HCT116 (cell line): ENCODE data around the gene AMN. TPM values are rescaled to one million over a fixed set of nuclear protein-coding genes. Genes with fewer than 3 reads are reported as not detected.
A peak's percentile ranks its signal among the peaks of the same experiment; 100 is the strongest.

Source experiments
- ATAC-seq: fragments of 200-7000 bp; cut with Tn5 transposase; 2 replicates; pipeline ENCODE4 v1.9.1; 2020; ENCODE audit warnings: mild to moderate bottlenecking, moderate library complexity
- BruUV-seq: library from RNA; stranded (reverse); fragments of 400-500 nt; replicated peaks from 2 replicates; lab custom pipeline; 2021; lab: Mats Ljungman, UMichigan
- CTCF ChIA-PET: fragments of 300-600 bp; sonication (Branson Sonifier 250); formaldehyde crosslinking; loops from one replicate; lab custom pipeline; 2021; ENCODE audit warnings: antibody characterized with exemption; lab: Charles Lee
- POLR2A ChIA-PET: fragments of 300-600, 350-600 bp; sonication (Branson Sonifier 250); formaldehyde crosslinking; loops from one replicate; lab custom pipeline; 2021; ENCODE audit warnings: antibody characterized with exemption; lab: Charles Lee
- RAD21 ChIA-PET, 2 experiments: fragments of 300-600 bp; sonication (Branson Sonifier 250); formaldehyde crosslinking; loops; one replicate each; lab custom pipeline; 2023; ENCODE audit warnings: low total read pairs in 2 of 2; ENCODE audit not compliant: uncharacterized antibody in 2 of 2, unreplicated experiment in 2 of 2, low non-redundant PET in 1 of 2; lab: Charles Lee
- DNase-seq: peaks from one replicate; pipeline ENCODE4 v3.0.0-alpha.2; 2010; ENCODE audit warnings: low read depth, low spot score
- H2AFZ ChIP-seq: fragments of 200-600 bp; shearing (Covaris generic), sonication (generic); 2 replicates; pipeline ENCODE4 v1.6.1; 2017; ENCODE audit warnings: low read depth, mixed run types, mixed read lengths, antibody characterized with exemption, low read length; ENCODE audit not compliant: poor library complexity, severe bottlenecking
- H3K27ac ChIP-seq: 2 replicates; pipeline ENCODE4 v1.5.1; 2012; ENCODE audit warnings: low read depth, low read length
- H3K27me3 ChIP-seq: fragments of 200-600 bp; sonication (generic); 2 replicates; pipeline ENCODE4 v1.6.1; 2016; ENCODE audit warnings: mixed run types, low read length, mixed read lengths; ENCODE audit not compliant: insufficient read depth
- H3K36me3 ChIP-seq, 2 experiments: fragments of 200-500 bp in 1 of 2; fragments of 200-600 bp in 1 of 2; sonication (Bioruptor generic) in 1 of 2; sonication (generic) in 1 of 2; 2 replicates each; pipeline versions ENCODE4 v1.5.1 to v1.6.1; 2014 to 2016; ENCODE audit warnings: low read length in 2 of 2, inconsistent platforms in 1 of 2, mixed read lengths in 1 of 2, mixed run types in 1 of 2; ENCODE audit not compliant: insufficient read depth in 2 of 2, control insufficient read depth in 1 of 2
- H3K4me1 ChIP-seq, 2 experiments: fragments of 200-600 bp in 1 of 2; sonication (generic) in 1 of 2; 2 replicates each; pipeline versions ENCODE4 v1.5.1 to v1.6.1; 2012 to 2017; ENCODE audit warnings: low read length in 2 of 2, inconsistent platforms in 1 of 2, mild to moderate bottlenecking in 1 of 2, mixed read lengths in 1 of 2, mixed run types in 1 of 2, moderate library complexity in 1 of 2; ENCODE audit not compliant: insufficient read depth in 2 of 2, control insufficient read depth in 1 of 2
- H3K4me2 ChIP-seq: fragments of 200-600 bp; sonication (generic); 2 replicates; pipeline ENCODE4 v1.6.1; 2017; ENCODE audit warnings: mixed run types, low read length, mixed read lengths
- H3K4me3 ChIP-seq, 2 experiments: fragments of 200-600 bp in 1 of 2; sonication (generic) in 1 of 2; replicated peaks in 1 of 2; 2 replicates each; pipeline ENCODE4 v1.5.1; 2011 to 2016; ENCODE audit warnings: low read length in 2 of 2, control low read depth in 1 of 2, low read depth in 1 of 2, mild to moderate bottlenecking in 1 of 2, mixed read lengths in 1 of 2, mixed run types in 1 of 2
- H3K79me2 ChIP-seq: fragments of 200-600 bp; sonication (generic); 2 replicates; pipeline ENCODE4 v1.6.1; 2017; ENCODE audit warnings: mild to moderate bottlenecking, mixed run types, low read length, moderate library complexity, mixed read lengths; ENCODE audit not compliant: insufficient read depth
- H3K9ac ChIP-seq: fragments of 200-600 bp; sonication (generic); 2 replicates; pipeline ENCODE4 v1.6.1; 2016; ENCODE audit warnings: low read length, mixed read lengths
- H3K9me2 ChIP-seq: fragments of 200-600 bp; sonication (generic), shearing (Covaris generic); 2 replicates; pipeline ENCODE4 v1.6.1; 2017; ENCODE audit warnings: mixed run types, mild to moderate bottlenecking, moderate library complexity; ENCODE audit not compliant: insufficient read depth
- H3K9me3 ChIP-seq, 2 experiments: fragments of 200-500 bp in 1 of 2; fragments of 200-600 bp in 1 of 2; sonication (Bioruptor generic) in 1 of 2; sonication (generic) in 1 of 2; 2 replicates each; pipeline ENCODE4 v1.6.1; 2014 to 2017; ENCODE audit warnings: low read length in 2 of 2, mixed read lengths in 2 of 2, inconsistent platforms in 1 of 2, low read depth in 1 of 2, mild to moderate bottlenecking in 1 of 2, mixed run types in 1 of 2, moderate library complexity in 1 of 2; ENCODE audit not compliant: control insufficient read depth in 1 of 2, insufficient read depth in 1 of 2
- H4K20me1 ChIP-seq: fragments of 200-600 bp; sonication (generic), shearing (Covaris generic); 2 replicates; pipeline ENCODE4 v1.6.1; 2017; ENCODE audit warnings: mixed run types, mild to moderate bottlenecking, moderate library complexity; ENCODE audit not compliant: insufficient read depth
- ATF3 ChIP-seq: IDR thresholded peaks from 2 replicates; pipeline ENCODE4 v1.6.1; 2012
- CEBPB ChIP-seq: IDR thresholded peaks from 2 replicates; pipeline ENCODE4 v1.6.1; 2012; ENCODE audit warnings: low read depth
- EGR1 ChIP-seq: IDR thresholded peaks from 2 replicates; pipeline ENCODE4 v1.6.1; 2012; ENCODE audit warnings: low read depth
- EZH2 ChIP-seq: fragments of 200-600 bp; sonication (generic); IDR thresholded peaks from 2 replicates; pipeline ENCODE4 v1.6.1; 2017; ENCODE audit warnings: antibody characterized with exemption, mixed run types
- EZH2phosphoT487 ChIP-seq: fragments of 200-600 bp; IDR thresholded peaks from 2 replicates; pipeline ENCODE4 v1.6.1; 2018; ENCODE audit warnings: antibody characterized with exemption, borderline replicate concordance
- REST ChIP-seq: IDR thresholded peaks from 2 replicates; pipeline ENCODE4 v1.6.1; 2012; ENCODE audit warnings: low read depth
- SP1 ChIP-seq: IDR thresholded peaks from 2 replicates; pipeline ENCODE4 v1.6.1; 2012; ENCODE audit warnings: low read depth
- SRF ChIP-seq: IDR thresholded peaks from 2 replicates; pipeline ENCODE4 v1.6.1; 2012; ENCODE audit warnings: low read depth
- TCF7L2 ChIP-seq: IDR thresholded peaks from 2 replicates; pipeline ENCODE4 v1.7.0; 2011; ENCODE audit warnings: borderline replicate concordance, inconsistent platforms; ENCODE audit not compliant: insufficient read depth, insufficient read length; ENCODE audit errors: extremely low read depth
- intact Hi-C: fragments of 100-400 bp; cut with micrococcal nuclease; formaldehyde crosslinking; loops from 2 replicates; pipeline ENCODE4 v1.10.0; 2022
- total RNA-seq: library from RNA; stranded (reverse); gene quantifications from one replicate; pipeline ENCODE4 v1.2.1, GENCODE V29; 2021; ENCODE audit not compliant: unreplicated experiment

AMN gene
- total RNA-seq, 1 experiment from 2014 or later = 5.7 TPM

- ChIA-PET CTCF (no interaction called here), POLR2A (no interaction called here), RAD21 (no interaction called here)
- no TSS peak for BruUV-seq
- Histone ChIP-seq H3K4me1 (no peaks in the 10 kb centered on the region), H2AFZ (no peak overlapping the region), H3K9me2 (no peaks in the 10 kb centered on the region), H3K4me3 (no peak overlapping the region), H3K27ac (no peak overlapping the region), H3K79me2 (no peaks in the 10 kb centered on the region), H3K4me2 (no peak overlapping the region), H4K20me1 (no peaks in the 10 kb centered on the region), H3K9ac (no peak overlapping the region), H3K36me3 (peaks cover 0 to 17% of the 10 kb centered on the region in 2 experiments; a peak in 1 of 4 replicates), H3K9me3 (no peaks in the 10 kb centered on the region), H3K27me3 (no peaks in the 10 kb centered on the region)
- TF ChIP-seq CEBPB (no peak), EZH2 (no peak), EGR1 (no peak), TCF7L2 (no peak), SRF (no peak), ATF3 (no peak), REST (no peak), EZH2phosphoT487 (no peak), SP1 (no peak)
- 0 out of 2 replicates have a peak, but pooled peaks have one; percentile 30 for ATAC-seq
- no peak for DNase-seq
- intact Hi-C loops = no loop called here
These were observed 23.5 kb upstream of the AMN start for GRCh38 chr14:102898776-102899515.
